Kidney (tissue), 14 donors: ENCODE measurements around the gene TMEM242. TPM values are rescaled to one million over a fixed set of nuclear protein-coding genes. Genes with fewer than 3 reads are reported as not detected.

Source experiments
- DNase-seq, 5 donors: peaks; one replicate each; pipeline ENCODE4 v3.0.0-alpha.2; 2013 to 2020
- FAIRE-seq: peaks from 2 replicates; lab custom pipeline; 2012; peaks lifted over from hg19 to GRCh38; lab: Jason Lieb, UNC
- H3K27ac ChIP-seq, 2 donors: one replicate each; pipeline ENCODE4 v1.7.0; 2013; ENCODE audit warnings: low read depth in 2 of 2, low read length in 2 of 2, inconsistent platforms in 1 of 2
- H3K27me3 ChIP-seq: one replicate; pipeline ENCODE4 v1.7.1; 2013; ENCODE audit warnings: low read length, inconsistent platforms; ENCODE audit not compliant: control insufficient read depth, insufficient read depth
- H3K36me3 ChIP-seq, 3 donors: one replicate each; pipeline versions ENCODE4 v1.7.0 to v1.7.1; 2013; ENCODE audit warnings: low read length in 3 of 3, control low read depth in 1 of 3, inconsistent platforms in 1 of 3; ENCODE audit not compliant: insufficient read depth in 3 of 3, control insufficient read depth in 2 of 3
- H3K4me1 ChIP-seq, 3 donors: one replicate each; pipeline versions ENCODE4 v1.7.0 to v1.7.1; 2013; ENCODE audit warnings: low read length in 3 of 3, inconsistent platforms in 1 of 3, low read depth in 1 of 3; ENCODE audit not compliant: control insufficient read depth in 2 of 3, insufficient read depth in 2 of 3
- H3K4me3 ChIP-seq, 3 donors: one replicate each; pipeline versions ENCODE4 v1.7.0 to v1.8.1; 2013; ENCODE audit warnings: low read length in 3 of 3, control low read depth in 1 of 3, inconsistent platforms in 1 of 3
- H3K9ac ChIP-seq, 3 donors: one replicate each; pipeline versions ENCODE4 v1.7.0 to v1.7.1; 2013; ENCODE audit warnings: low read length in 3 of 3, control low read depth in 1 of 3, inconsistent platforms in 1 of 3
- H3K9me3 ChIP-seq, 3 donors: one replicate each; pipeline versions ENCODE4 v1.7.0 to v1.7.1; 2013; ENCODE audit warnings: low read length in 3 of 3, control low read depth in 1 of 3, inconsistent platforms in 1 of 3; ENCODE audit not compliant: control insufficient read depth in 2 of 3, insufficient read depth in 1 of 3
- CTCF ChIP-seq: IDR thresholded peaks from 3 replicates; pipeline ENCODE4 v1.5.1; 2012; ENCODE audit warnings: mild to moderate bottlenecking, moderate library complexity, borderline replicate concordance; ENCODE audit not compliant: insufficient read depth; ENCODE audit errors: extremely low read depth
- intact Hi-C: fragments of 100-400 bp; cut with DNase I; formaldehyde crosslinking; loops from one replicate; pipeline ENCODE4 v1.11.1; 2022
- polyA plus RNA-seq: library from polyadenylated mRNA; stranded (reverse); fragments of 350-450 nt; fragmentation: Illumina TruSeq; extraction: RNeasy Lipid Tissue Mini Kit (QIAGEN cat#74804); gene quantifications from one replicate; pipeline ENCODE4 v1.2.3, GENCODE V29; 2014; ENCODE audit warnings: low read depth, low replicate concordance; ENCODE audit not compliant: insufficient read depth
- total RNA-seq: library from RNA; stranded (reverse); fragmentation: NEBNext Ultra II Directional; extraction: Animal tissue kit (Norgen Biotek cat#: 25700); gene quantifications from one replicate; pipeline ENCODE4 v1.2.1, GENCODE V29; 2021
- donor health status: control.
- donor health status: control.
- donor health status: control.
- donor health status: control.
- donor health status: control.
- donor health status: DM: yes; HTN: yes; CAD: no.
- donor health status: Normal renal cell carcinoma (clear cell type).

Gene TMEM242
- total and polyA plus RNA-seq, 2 donors from 2014 or later: 14.2 to 14.3 TPM

GRCh38 chr6:157239671-157240058 is 83.7 kb downstream of the TMEM242 start:
- Histone ChIP-seq H3K36me3 (no peaks in the 10 kb centered on the region), H3K27me3 (peaks cover 2% of the 10 kb centered on the region), H3K4me1 (peaks cover 0 to 22% (median 0%) of the 10 kb centered on the region in 3 donors), H3K4me3 (no peak overlapping the region), H3K27ac (peak overlapping the region in 1 of 2 donors; percentile 82), H3K9ac (no peak overlapping the region), H3K9me3 (no peaks in the 10 kb centered on the region)
- intact Hi-C loops: no loop called here
- TF ChIP-seq CTCF: no peak
- FAIRE-seq (no peak), DNase-seq (no peak)

Other genes starting within 250 kb of the TMEM242 start
- 26.7 TPM for gene ZDHHC14, start 57.7 kb upstream of the TMEM242 start, total RNA-seq
- 13.5 TPM for gene ZDHHC14, start 57.7 kb upstream of the TMEM242 start, polyA plus RNA-seq